ENCODE results near the gene NPHP4. TPM values are rescaled to one million over a fixed set of nuclear protein-coding genes. Genes with fewer than 3 reads are reported as not detected.

The NPHP4 gene
- polyA plus RNA-seq, 3 donors, result 0.39 to 13.7 (median 1.2) TPM

DNA sequence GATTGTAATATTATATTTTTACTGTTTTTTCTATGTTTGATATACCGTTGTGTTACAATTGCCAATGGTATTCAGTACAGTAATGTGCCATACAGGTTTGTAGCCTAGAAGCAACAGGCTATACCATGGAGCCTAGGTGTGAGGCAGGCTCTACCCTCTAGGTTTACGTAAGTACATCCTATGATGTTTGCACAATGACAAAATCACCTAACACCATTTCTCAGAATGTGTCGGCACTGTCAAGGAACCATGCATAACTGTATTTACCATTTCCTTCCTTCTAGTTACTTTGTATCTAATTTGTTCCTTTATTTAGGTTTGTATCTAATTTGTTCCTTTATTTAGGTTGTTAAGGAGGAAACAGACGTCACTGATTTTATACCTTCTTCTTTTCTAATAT is 9.9 kb downstream of the NPHP4 start:
- Mint-ChIP-seq H3K4me1 (peaks cover 25% of the 10 kb centered on the region), H3K27ac (no peak overlapping the region), H3K27me3 (ENCODE audit: low read depth in 3 of 3) (peaks cover 0 to 2% (median 2%) of the 10 kb centered on the region in 3 donors), H3K4me3 (no peak overlapping the region), H3K9me3 (peaks cover 0 to 2% (median 0%) of the 10 kb centered on the region in 7 donors), H3K36me3 (peaks cover 10 to 34% of the 10 kb centered on the region in 2 donors)
- Histone ChIP-seq H3K9ac (ENCODE audit: insufficient read depth, low read length, poor library complexity, severe bottlenecking) (no peak overlapping the region), H2AFZ (ENCODE audit: insufficient read depth, low read depth, low read length, poor library complexity, severe bottlenecking) (no peak overlapping the region), H4K20me1 (ENCODE audit: insufficient read depth, low read length) (no peaks in the 10 kb centered on the region), H3K27me3 (ENCODE audit: control insufficient read depth in 2 of 2, insufficient read depth in 2 of 2, low read length in 2 of 2) (no peaks in the 10 kb centered on the region), H3K4me2 (replicated peaks; ENCODE audit: extremely low read depth, low read length, poor library complexity, severe bottlenecking) (no peak overlapping the region), H3K9me3 (replicated peaks in 1 of 2; ENCODE audit: control insufficient read depth in 1 of 2, insufficient read depth in 1 of 2, low read length in 2 of 2) (no peaks in the 10 kb centered on the region), H3K4me1 (ENCODE audit: control insufficient read depth in 1 of 2, insufficient read depth in 2 of 2, low read length in 2 of 2) (peaks cover 7 to 18% of the 10 kb centered on the region in 2 donors), H3K79me2 (ENCODE audit: insufficient read depth, low read length) (no peaks in the 10 kb centered on the region), H3K4me3 (replicated peaks in 1 of 3; ENCODE audit: low read depth in 2 of 3, low read length in 3 of 3) (no peak overlapping the region), H3K27ac (ENCODE audit: low read depth in 1 of 2, low read length in 2 of 2) (no peak overlapping the region), H3K36me3 (replicated peaks in 1 of 2; ENCODE audit: control insufficient read depth in 1 of 2, insufficient read depth in 2 of 2, low read length in 2 of 2) (peaks cover 0 to 14% of the 10 kb centered on the region in 2 donors)
- intact Hi-C loops (cut with micrococcal nuclease), result no loop called here
- peak in 1 of 3 donors; percentile 41 for DNase-seq
- 43% methylated on average over 1 of the region's 4 CpGs for WGBS (ENCODE audit: insufficient coverage)
- TF ChIP-seq, protein P1, sequence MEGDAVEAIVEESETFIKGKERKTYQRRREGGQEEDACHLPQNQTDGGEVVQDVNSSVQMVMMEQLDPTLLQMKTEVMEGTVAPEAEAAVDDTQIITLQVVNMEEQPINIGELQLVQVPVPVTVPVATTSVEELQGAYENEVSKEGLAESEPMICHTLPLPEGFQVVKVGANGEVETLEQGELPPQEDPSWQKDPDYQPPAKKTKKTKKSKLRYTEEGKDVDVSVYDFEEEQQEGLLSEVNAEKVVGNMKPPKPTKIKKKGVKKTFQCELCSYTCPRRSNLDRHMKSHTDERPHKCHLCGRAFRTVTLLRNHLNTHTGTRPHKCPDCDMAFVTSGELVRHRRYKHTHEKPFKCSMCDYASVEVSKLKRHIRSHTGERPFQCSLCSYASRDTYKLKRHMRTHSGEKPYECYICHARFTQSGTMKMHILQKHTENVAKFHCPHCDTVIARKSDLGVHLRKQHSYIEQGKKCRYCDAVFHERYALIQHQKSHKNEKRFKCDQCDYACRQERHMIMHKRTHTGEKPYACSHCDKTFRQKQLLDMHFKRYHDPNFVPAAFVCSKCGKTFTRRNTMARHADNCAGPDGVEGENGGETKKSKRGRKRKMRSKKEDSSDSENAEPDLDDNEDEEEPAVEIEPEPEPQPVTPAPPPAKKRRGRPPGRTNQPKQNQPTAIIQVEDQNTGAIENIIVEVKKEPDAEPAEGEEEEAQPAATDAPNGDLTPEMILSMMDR (IDR thresholded peaks at IDR 0.05), result no peak

DNA sequence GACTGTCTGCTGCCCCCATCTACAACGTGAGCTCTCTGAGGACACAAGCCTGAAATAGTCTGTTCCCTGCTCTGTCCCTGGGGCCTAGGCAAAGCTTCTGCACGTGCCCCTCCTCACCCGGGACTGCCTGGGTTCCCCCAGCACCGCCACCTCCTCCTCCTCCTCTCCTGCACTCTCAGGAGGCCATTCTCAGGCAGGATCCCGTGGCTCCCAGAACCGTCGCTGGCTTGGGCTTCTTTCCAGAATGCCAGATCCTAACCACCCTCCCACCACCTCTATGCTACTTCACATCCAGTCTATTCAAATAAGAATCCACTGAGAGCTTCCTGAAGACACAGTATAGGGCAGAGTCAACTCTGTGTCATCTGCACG is 11.2 kb downstream of the NPHP4 start:
- no peak overlapping the region for H3K4me3 Mint-ChIP-seq
- Histone ChIP-seq H3K4me1 (ENCODE audit: control insufficient read depth in 1 of 2, insufficient read depth in 2 of 2, low read length in 2 of 2) (peaks cover 8 to 23% of the 10 kb centered on the region in 2 donors), H3K79me2 (ENCODE audit: insufficient read depth, low read length) (no peaks in the 10 kb centered on the region), H3K4me2 (replicated peaks; ENCODE audit: extremely low read depth, low read length, poor library complexity, severe bottlenecking) (no peak overlapping the region), H3K9me3 (replicated peaks in 1 of 2; ENCODE audit: control insufficient read depth in 1 of 2, insufficient read depth in 1 of 2, low read length in 2 of 2) (no peaks in the 10 kb centered on the region), H4K20me1 (ENCODE audit: insufficient read depth, low read length) (no peaks in the 10 kb centered on the region), H3K9ac (ENCODE audit: insufficient read depth, low read length, poor library complexity, severe bottlenecking) (no peak overlapping the region), H2AFZ (ENCODE audit: insufficient read depth, low read depth, low read length, poor library complexity, severe bottlenecking) (no peak overlapping the region), H3K4me3 (replicated peaks in 1 of 3; ENCODE audit: low read depth in 2 of 3, low read length in 3 of 3) (no peak overlapping the region), H3K27me3 (ENCODE audit: control insufficient read depth in 2 of 2, insufficient read depth in 2 of 2, low read length in 2 of 2) (no peaks in the 10 kb centered on the region), H3K27ac (ENCODE audit: low read depth in 1 of 2, low read length in 2 of 2) (no peak overlapping the region), H3K36me3 (replicated peaks in 1 of 2; ENCODE audit: control insufficient read depth in 1 of 2, insufficient read depth in 2 of 2, low read length in 2 of 2) (peaks cover 0 to 18% of the 10 kb centered on the region in 2 donors)
- intact Hi-C loops (cut with micrococcal nuclease), result no loop called here
- H3K27me3 Mint-ChIP-seq (ENCODE audit: low read depth in 3 of 3), result peaks cover 0 to 2% (median 2%) of the 10 kb centered on the region in 3 donors
- peak overlapping the region in 4 of 7 donors; percentile 33 to 68 (median 47) for H3K27ac Mint-ChIP-seq
- H3K36me3 Mint-ChIP-seq, result peaks cover 17 to 39% of the 10 kb centered on the region in 2 donors
- whole genome bisulfite sequencing (ENCODE audit: insufficient coverage), result 90% methylated on average over 6 of the region's 8 CpGs
- peaks cover 27% of the 10 kb centered on the region for H3K4me1 Mint-ChIP-seq
- no peak for DNase-seq
- TF ChIP-seq, protein P1 (IDR thresholded peaks at IDR 0.05), result no peak
- H3K9me3 Mint-ChIP-seq, result peaks cover 0 to 2% (median 0%) of the 10 kb centered on the region in 7 donors
